Liver (tissue), 9 donors: Measurements from ENCODE around the gene PTCD3. TPM values are rescaled to one million over a fixed set of nuclear protein-coding genes. Genes with fewer than 3 reads are reported as not detected.

Experiments used
- DNase-seq: peaks from one replicate; pipeline ENCODE4 v3.0.0-alpha.2; 2017; ENCODE audit warnings: low spot score
- H3K27ac ChIP-seq, 2 donors: one replicate each; pipeline ENCODE4 v1.7.0; 2013; ENCODE audit warnings: inconsistent platforms in 2 of 2, low read length in 2 of 2, control low read depth in 1 of 2, low read depth in 1 of 2, mild to moderate bottlenecking in 1 of 2
- H3K27me3 ChIP-seq, 4 donors: one replicate each; pipeline versions ENCODE4 v1.6.1 to v1.7.0; 2013; ENCODE audit warnings: low read length in 3 of 4, inconsistent platforms in 1 of 4, mild to moderate bottlenecking in 1 of 4, moderate library complexity in 1 of 4; ENCODE audit not compliant: control insufficient read depth in 4 of 4, insufficient read depth in 4 of 4
- H3K36me3 ChIP-seq, 4 donors: one replicate each; pipeline versions ENCODE4 v1.6.1 to v1.7.0; 2013; ENCODE audit warnings: low read length in 3 of 4, mild to moderate bottlenecking in 3 of 4, low read depth in 1 of 4, moderate library complexity in 1 of 4; ENCODE audit not compliant: control insufficient read depth in 4 of 4, insufficient read depth in 3 of 4
- H3K4me1 ChIP-seq, 4 donors: one replicate each; pipeline versions ENCODE4 v1.6.1 to v1.7.0; 2013; ENCODE audit warnings: low read length in 3 of 4, mild to moderate bottlenecking in 3 of 4, moderate library complexity in 1 of 4; ENCODE audit not compliant: control insufficient read depth in 4 of 4, insufficient read depth in 4 of 4
- H3K4me3 ChIP-seq, 3 donors: one replicate each; pipeline versions ENCODE4 v1.6.1 to v1.7.0; 2013; ENCODE audit warnings: low read length in 3 of 3, control low read depth in 1 of 3, low read depth in 1 of 3, mild to moderate bottlenecking in 1 of 3
- H3K9ac ChIP-seq, 2 donors: one replicate each; pipeline ENCODE4 v1.7.0; 2013; ENCODE audit warnings: low read length in 2 of 2, mild to moderate bottlenecking in 2 of 2, moderate library complexity in 2 of 2, control low read depth in 1 of 2, low read depth in 1 of 2
- H3K9me3 ChIP-seq, 4 donors: one replicate each; pipeline versions ENCODE4 v1.6.1 to v1.7.0; 2013; ENCODE audit warnings: low read length in 3 of 4; ENCODE audit not compliant: control insufficient read depth in 4 of 4
- EGR1 ChIP-seq, 2 donors: IDR thresholded peaks; 2 replicates each; pipeline ENCODE4 v1.6.1; 2016 to 2018; ENCODE audit warnings: antibody characterized with exemption in 2 of 2, low read depth in 2 of 2
- FOXA1 ChIP-seq: IDR thresholded peaks from 2 replicates; pipeline ENCODE4 v1.6.1; 2016; ENCODE audit warnings: antibody characterized with exemption
- FOXA2 ChIP-seq: IDR thresholded peaks from 2 replicates; pipeline ENCODE4 v1.6.1; 2016; ENCODE audit warnings: antibody characterized with exemption
- GABPA ChIP-seq, 2 donors: IDR thresholded peaks in 1 of 2; conservative IDR thresholded peaks in 1 of 2; 2 replicates each; pipeline ENCODE4 v1.6.1; 2016; ENCODE audit warnings: antibody characterized with exemption in 2 of 2, mild to moderate bottlenecking in 1 of 2, moderate library complexity in 1 of 2
- HNF4A ChIP-seq, 2 donors: conservative IDR thresholded peaks; 2 replicates each; pipeline ENCODE4 v1.6.1; 2016; ENCODE audit warnings: antibody characterized with exemption in 2 of 2, mild to moderate bottlenecking in 2 of 2
- HNF4G ChIP-seq: IDR thresholded peaks from 2 replicates; pipeline ENCODE4 v1.6.1; 2016; ENCODE audit warnings: antibody characterized with exemption
- JUND ChIP-seq, 2 donors: IDR thresholded peaks; 2 replicates each; pipeline ENCODE4 v1.6.1; 2016; ENCODE audit warnings: antibody characterized with exemption in 2 of 2
- MAX ChIP-seq: IDR thresholded peaks from 2 replicates; pipeline ENCODE4 v1.6.1; 2016; ENCODE audit warnings: antibody characterized with exemption
- NR2F2 ChIP-seq: IDR thresholded peaks from 2 replicates; pipeline ENCODE4 v1.6.1; 2016; ENCODE audit warnings: antibody characterized with exemption
- RAD21 ChIP-seq, 2 donors: IDR thresholded peaks; 2 replicates each; pipeline ENCODE4 v1.6.1; 2016; ENCODE audit warnings: antibody characterized with exemption in 2 of 2, mild to moderate bottlenecking in 2 of 2
- REST ChIP-seq: IDR thresholded peaks from 2 replicates; pipeline ENCODE4 v1.6.1; 2016; ENCODE audit warnings: antibody characterized with exemption, mild to moderate bottlenecking
- RXRA ChIP-seq, 2 donors: IDR thresholded peaks; 2 replicates each; pipeline ENCODE4 v1.6.1; 2017 to 2018; ENCODE audit warnings: antibody characterized with exemption in 2 of 2, mild to moderate bottlenecking in 1 of 2
- SP1 ChIP-seq: IDR thresholded peaks from 2 replicates; pipeline ENCODE4 v1.6.1; 2018; ENCODE audit warnings: antibody characterized with exemption, mild to moderate bottlenecking
- TAF1 ChIP-seq: conservative IDR thresholded peaks from 2 replicates; pipeline ENCODE4 v1.6.1; 2016; ENCODE audit warnings: antibody characterized with exemption, mild to moderate bottlenecking
- YY1 ChIP-seq: IDR thresholded peaks from 2 replicates; pipeline ENCODE4 v1.6.1; 2016; ENCODE audit warnings: antibody characterized with exemption, mild to moderate bottlenecking
- WGBS: extraction: QIAGEN DNeasy Blood & Tissue Kit; methylation state at CpG from one replicate; pipeline ENCODE4 v1.1.7; 2013; 5-methylcytosine and 5-hydroxymethylcytosine counted together
- polyA plus RNA-seq, 2 donors: library from polyadenylated mRNA; stranded (reverse) in 1 of 2; unstranded in 1 of 2; fragments of 200-250 nt in 1 of 2; fragments of >200 nt in 1 of 2; fragmentation: Nextera tagmentation in 1 of 2; extraction: Ambion mirVana in 1 of 2; gene quantifications; one replicate each; pipeline versions ENCODE4 v1.2.1 to v1.2.3, GENCODE V29; 2013 to 2015
- total RNA-seq, 2 donors: library from RNA; depleted of rRNA; stranded (reverse); fragments of >200 nt; gene quantifications; one replicate each; pipeline ENCODE4 v1.2.3, GENCODE V29; 2014
- TF ChIP-seq, protein P1 (sequence below): IDR thresholded peaks from 2 replicates; pipeline ENCODE4 v1.6.1; 2016; ENCODE audit warnings: antibody characterized with exemption
- TF ChIP-seq, protein P2 (sequence below): fragments of 150-350 bp; IDR thresholded peaks from 2 replicates; pipeline ENCODE4 v1.5.1; 2017; ENCODE audit warnings: improper control_type of control experiment, low read depth, low read length; ENCODE audit not compliant: missing input control
- TF ChIP-seq, protein P3 (sequence below): IDR thresholded peaks from 2 replicates; pipeline ENCODE4 v1.6.1; 2016; ENCODE audit warnings: antibody characterized with exemption
- donor health status: healthy.
- donor health status: healthy.
- donor health status: healthy.
- donor health status: healthy.
- donor health status: healthy.

PTCD3 gene
- total and polyA plus RNA-seq, 4 donors = 25.5 to 74.6 (median 45.2) TPM

DNA sequence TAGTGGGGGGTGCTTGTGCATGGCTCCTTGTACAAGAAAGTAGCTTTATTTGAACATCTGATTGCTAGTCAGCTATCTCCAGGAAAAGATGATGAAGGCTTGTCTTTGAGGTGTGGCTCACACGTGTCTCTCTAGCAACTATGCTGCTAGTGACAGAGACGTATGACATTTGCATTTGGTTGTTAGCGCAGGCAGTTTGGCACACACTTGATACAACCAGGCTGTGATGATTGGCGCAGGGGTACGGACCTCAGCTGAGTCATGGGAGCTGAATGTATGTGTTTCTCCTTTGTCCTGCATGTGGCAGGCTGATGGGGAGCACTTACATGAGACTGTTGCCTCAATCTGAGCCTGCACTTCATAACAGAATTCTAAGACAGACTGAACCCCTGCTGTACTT, 29.6 kb downstream of the PTCD3 start (continued):
- TF ChIP-seq REST = no peak
- no peak for TF ChIP-seq FOXA2
- no peak for TF ChIP-seq MAX
- no peak for TF ChIP-seq HNF4G
- no peak for TF ChIP-seq RAD21 (IDR thresholded peaks at IDR 0.05)
- TF ChIP-seq, protein P1, sequence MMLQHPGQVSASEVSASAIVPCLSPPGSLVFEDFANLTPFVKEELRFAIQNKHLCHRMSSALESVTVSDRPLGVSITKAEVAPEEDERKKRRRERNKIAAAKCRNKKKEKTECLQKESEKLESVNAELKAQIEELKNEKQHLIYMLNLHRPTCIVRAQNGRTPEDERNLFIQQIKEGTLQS = no peak
- TF ChIP-seq GABPA (IDR thresholded peaks at IDR 0.05 in 1 of 2, conservative IDR thresholded peaks at IDR 0.05 in 1 of 2) = no peak
- TF ChIP-seq RXRA (IDR thresholded peaks at IDR 0.05) = no peak
- TF ChIP-seq SP1 = no peak

- no peak overlapping the region for H3K27ac ChIP-seq
- DNase-seq = no peak
- no peak for TF ChIP-seq SP1
- no peak for TF ChIP-seq RAD21 (IDR thresholded peaks at IDR 0.05)
- TF ChIP-seq GABPA (IDR thresholded peaks at IDR 0.05 in 1 of 2, conservative IDR thresholded peaks at IDR 0.05 in 1 of 2) = no peak
- no peak for TF ChIP-seq FOXA1
- no peak for TF ChIP-seq FOXA2
- TF ChIP-seq REST = no peak
- TF ChIP-seq, protein P1 = no peak
- no peak for TF ChIP-seq JUND (IDR thresholded peaks at IDR 0.05)
- no peak for TF ChIP-seq HNF4G
- TF ChIP-seq EGR1 (IDR thresholded peaks at IDR 0.05; ENCODE audit: low read depth in 2 of 2) = no peak
- TF ChIP-seq RXRA (IDR thresholded peaks at IDR 0.05) = no peak
- TF ChIP-seq TAF1 = no peak
- no peak for TF ChIP-seq HNF4A (conservative IDR thresholded peaks at IDR 0.05)
- TF ChIP-seq, protein P2, sequence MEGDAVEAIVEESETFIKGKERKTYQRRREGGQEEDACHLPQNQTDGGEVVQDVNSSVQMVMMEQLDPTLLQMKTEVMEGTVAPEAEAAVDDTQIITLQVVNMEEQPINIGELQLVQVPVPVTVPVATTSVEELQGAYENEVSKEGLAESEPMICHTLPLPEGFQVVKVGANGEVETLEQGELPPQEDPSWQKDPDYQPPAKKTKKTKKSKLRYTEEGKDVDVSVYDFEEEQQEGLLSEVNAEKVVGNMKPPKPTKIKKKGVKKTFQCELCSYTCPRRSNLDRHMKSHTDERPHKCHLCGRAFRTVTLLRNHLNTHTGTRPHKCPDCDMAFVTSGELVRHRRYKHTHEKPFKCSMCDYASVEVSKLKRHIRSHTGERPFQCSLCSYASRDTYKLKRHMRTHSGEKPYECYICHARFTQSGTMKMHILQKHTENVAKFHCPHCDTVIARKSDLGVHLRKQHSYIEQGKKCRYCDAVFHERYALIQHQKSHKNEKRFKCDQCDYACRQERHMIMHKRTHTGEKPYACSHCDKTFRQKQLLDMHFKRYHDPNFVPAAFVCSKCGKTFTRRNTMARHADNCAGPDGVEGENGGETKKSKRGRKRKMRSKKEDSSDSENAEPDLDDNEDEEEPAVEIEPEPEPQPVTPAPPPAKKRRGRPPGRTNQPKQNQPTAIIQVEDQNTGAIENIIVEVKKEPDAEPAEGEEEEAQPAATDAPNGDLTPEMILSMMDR = no peak
- TF ChIP-seq, protein P3, sequence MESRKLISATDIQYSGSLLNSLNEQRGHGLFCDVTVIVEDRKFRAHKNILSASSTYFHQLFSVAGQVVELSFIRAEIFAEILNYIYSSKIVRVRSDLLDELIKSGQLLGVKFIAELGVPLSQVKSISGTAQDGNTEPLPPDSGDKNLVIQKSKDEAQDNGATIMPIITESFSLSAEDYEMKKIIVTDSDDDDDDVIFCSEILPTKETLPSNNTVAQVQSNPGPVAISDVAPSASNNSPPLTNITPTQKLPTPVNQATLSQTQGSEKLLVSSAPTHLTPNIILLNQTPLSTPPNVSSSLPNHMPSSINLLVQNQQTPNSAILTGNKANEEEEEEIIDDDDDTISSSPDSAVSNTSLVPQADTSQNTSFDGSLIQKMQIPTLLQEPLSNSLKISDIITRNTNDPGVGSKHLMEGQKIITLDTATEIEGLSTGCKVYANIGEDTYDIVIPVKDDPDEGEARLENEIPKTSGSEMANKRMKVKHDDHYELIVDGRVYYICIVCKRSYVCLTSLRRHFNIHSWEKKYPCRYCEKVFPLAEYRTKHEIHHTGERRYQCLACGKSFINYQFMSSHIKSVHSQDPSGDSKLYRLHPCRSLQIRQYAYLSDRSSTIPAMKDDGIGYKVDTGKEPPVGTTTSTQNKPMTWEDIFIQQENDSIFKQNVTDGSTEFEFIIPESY = no peak
- TF ChIP-seq YY1 = no peak
- no peak for TF ChIP-seq NR2F2
- TF ChIP-seq MAX = no peak
- no peak overlapping the region for H3K9ac ChIP-seq
- 92% methylated on average over 2 of the region's 2 CpGs for WGBS
- H3K36me3 ChIP-seq = peaks cover 17 to 94% (median 84%) of the 10 kb centered on the region in 4 donors
- no peaks in the 10 kb centered on the region for H3K9me3 ChIP-seq
- H3K4me3 ChIP-seq = no peak overlapping the region
- no peaks in the 10 kb centered on the region for H3K27me3 ChIP-seq
- no peaks in the 10 kb centered on the region for H3K4me1 ChIP-seq
These were observed 30.1 kb downstream of the PTCD3 start for GRCh38 chr2:86136141-86136540.
